ENCODE measurements around the gene OPN3.

OPN3 gene

GRCh38 chr1:241627453-241628259 lies 12.5 kb downstream of the OPN3 start:
- DNase-seq (ENCODE audit: low read depth): peak; percentile 76

GRCh38 chr1:241624935-241625334 lies 15.2 kb downstream of the OPN3 start:
- H3K4me3 ChIP-seq (ENCODE audit: low read depth, low read length): no peak overlapping the region
- DNase-seq (ENCODE audit: low read depth): no peak
- TF ChIP-seq CTCF (IDR thresholded peaks at IDR 0.05; ENCODE audit: insufficient read depth, low read depth, low read length, missing control alignments): no peak

More at GRCh38 chr1:241627453-241628259, 12.5 kb downstream of the OPN3 start:
- H3K4me3 ChIP-seq (ENCODE audit: low read depth, low read length): no peak overlapping the region
- peak; percentile 51 for TF ChIP-seq CTCF (IDR thresholded peaks at IDR 0.05; ENCODE audit: insufficient read depth, low read depth, low read length, missing control alignments)

GRCh38 chr1:241622669-241623068 lies 17.5 kb downstream of the OPN3 start:
- no peak overlapping the region for H3K4me3 ChIP-seq (ENCODE audit: low read depth, low read length)
- DNase-seq (ENCODE audit: low read depth): no peak
- no peak for TF ChIP-seq CTCF (IDR thresholded peaks at IDR 0.05; ENCODE audit: insufficient read depth, low read depth, low read length, missing control alignments)

GRCh38 chr1:241617426-241617825 lies 22.7 kb downstream of the OPN3 start:
- H3K4me3 ChIP-seq (ENCODE audit: low read depth, low read length): no peak overlapping the region
- DNase-seq (ENCODE audit: low read depth): no peak
- no peak for TF ChIP-seq CTCF (IDR thresholded peaks at IDR 0.05; ENCODE audit: insufficient read depth, low read depth, low read length, missing control alignments)

- no peak for TF ChIP-seq CTCF (IDR thresholded peaks at IDR 0.05; ENCODE audit: insufficient read depth, low read depth, low read length, missing control alignments)
- no peak for DNase-seq (ENCODE audit: low read depth)
- no peak overlapping the region for H3K4me3 ChIP-seq (ENCODE audit: low read depth, low read length)
Observed at GRCh38 chr1:241615043-241615974, 24.9 kb downstream of the OPN3 start.

- no peak for TF ChIP-seq CTCF (IDR thresholded peaks at IDR 0.05; ENCODE audit: insufficient read depth, low read depth, low read length, missing control alignments)
- no peak for DNase-seq (ENCODE audit: low read depth)
- H3K4me3 ChIP-seq (ENCODE audit: low read depth, low read length): no peak overlapping the region
Observed at GRCh38 chr1:241614572-241614971, 25.6 kb downstream of the OPN3 start.

Data from GM12865 (cell line).